Peyer's patch (tissue), 4 donors: Measurements from ENCODE around the gene CD47. TPM values are rescaled to one million over a fixed set of nuclear protein-coding genes. Genes with fewer than 3 reads are reported as not detected.

ENCODE experiments used
- DNase-seq, 3 donors: peaks; one replicate each; pipeline ENCODE4 v3.0.0-alpha.2; 2017 to 2019
- H3K27ac ChIP-seq, 4 donors: fragments of 200-600 bp; sonication (generic); one replicate each; pipeline ENCODE4 v1.5.1; 2016 to 2019
- H3K27me3 ChIP-seq, 2 donors: fragments of 200-600 bp; sonication (generic); one replicate each; pipeline ENCODE4 v1.5.1; 2019
- H3K36me3 ChIP-seq, 3 donors: fragments of 200-600 bp; sonication (generic); one replicate each; pipeline ENCODE4 v1.5.1; 2016 to 2019
- H3K4me1 ChIP-seq, 4 donors: fragments of 200-600 bp; sonication (generic); one replicate each; pipeline ENCODE4 v1.5.1; 2016 to 2019
- H3K4me3 ChIP-seq, 4 donors: fragments of 200-600 bp; sonication (generic); 1 replicate in 3 of 4; 2 replicates in 1 of 4; pipeline ENCODE4 v1.5.1; 2016 to 2019; ENCODE audit warnings: mild to moderate bottlenecking in 1 of 4
- H3K9me3 ChIP-seq, 4 donors: fragments of 200-600 bp; sonication (generic); one replicate each; pipeline ENCODE4 v1.5.1; 2016 to 2019; ENCODE audit warnings: mild to moderate bottlenecking in 1 of 4
- POLR2A ChIP-seq, 2 donors: fragments of 450-650 bp; IDR thresholded peaks; one replicate each; pipeline ENCODE4 v1.5.1; 2017; ENCODE audit warnings: antibody characterized with exemption in 2 of 2, mild to moderate bottlenecking in 2 of 2, moderate library complexity in 2 of 2
- total RNA-seq, 4 donors: library from RNA; depleted of rRNA; stranded (reverse); fragments of >200 nt; gene quantifications; one replicate each; pipeline ENCODE4 v1.1.0, GENCODE V29; 2016
- TF ChIP-seq, protein P1 (sequence below), 6 experiments: fragments of 450-650 bp in 4 of 6; fragments of 200-600 bp in 2 of 6; sonication (generic) in 1 of 6; IDR thresholded peaks; one replicate each; pipeline ENCODE4 v1.5.1; 2017 to 2019; ENCODE audit warnings: antibody characterized with exemption in 6 of 6, mild to moderate bottlenecking in 3 of 6, moderate library complexity in 1 of 6

The CD47 gene
- total RNA-seq, 4 donors from 2014 or later: 50.1 to 55.7 (median 52.7) TPM

GRCh38 chr3:108014943-108015342 lies 75.9 kb downstream of the CD47 start:
- H3K4me1 ChIP-seq: no peaks in the 10 kb centered on the region
- H3K36me3 ChIP-seq: no peaks in the 10 kb centered on the region
- DNase-seq: no peak
- no peaks in the 10 kb centered on the region for H3K27me3 ChIP-seq
- H3K9me3 ChIP-seq: no peaks in the 10 kb centered on the region
- H3K4me3 ChIP-seq: no peak overlapping the region
- TF ChIP-seq, protein P1, sequence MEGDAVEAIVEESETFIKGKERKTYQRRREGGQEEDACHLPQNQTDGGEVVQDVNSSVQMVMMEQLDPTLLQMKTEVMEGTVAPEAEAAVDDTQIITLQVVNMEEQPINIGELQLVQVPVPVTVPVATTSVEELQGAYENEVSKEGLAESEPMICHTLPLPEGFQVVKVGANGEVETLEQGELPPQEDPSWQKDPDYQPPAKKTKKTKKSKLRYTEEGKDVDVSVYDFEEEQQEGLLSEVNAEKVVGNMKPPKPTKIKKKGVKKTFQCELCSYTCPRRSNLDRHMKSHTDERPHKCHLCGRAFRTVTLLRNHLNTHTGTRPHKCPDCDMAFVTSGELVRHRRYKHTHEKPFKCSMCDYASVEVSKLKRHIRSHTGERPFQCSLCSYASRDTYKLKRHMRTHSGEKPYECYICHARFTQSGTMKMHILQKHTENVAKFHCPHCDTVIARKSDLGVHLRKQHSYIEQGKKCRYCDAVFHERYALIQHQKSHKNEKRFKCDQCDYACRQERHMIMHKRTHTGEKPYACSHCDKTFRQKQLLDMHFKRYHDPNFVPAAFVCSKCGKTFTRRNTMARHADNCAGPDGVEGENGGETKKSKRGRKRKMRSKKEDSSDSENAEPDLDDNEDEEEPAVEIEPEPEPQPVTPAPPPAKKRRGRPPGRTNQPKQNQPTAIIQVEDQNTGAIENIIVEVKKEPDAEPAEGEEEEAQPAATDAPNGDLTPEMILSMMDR (IDR thresholded peaks at IDR 0.05): no peak
- no peak for TF ChIP-seq POLR2A (IDR thresholded peaks at IDR 0.05)
- no peak overlapping the region for H3K27ac ChIP-seq

GRCh38 chr3:108013141-108014055 lies 77.4 kb downstream of the CD47 start:
- Histone ChIP-seq H3K36me3 (no peaks in the 10 kb centered on the region), H3K4me3 (no peak overlapping the region), H3K27me3 (no peaks in the 10 kb centered on the region), H3K9me3 (no peaks in the 10 kb centered on the region), H3K27ac (no peak overlapping the region), H3K4me1 (no peaks in the 10 kb centered on the region)
- no peak for DNase-seq
- TF ChIP-seq, protein P1 (IDR thresholded peaks at IDR 0.05): no peak
- no peak for TF ChIP-seq POLR2A (IDR thresholded peaks at IDR 0.05)

- no peaks in the 10 kb centered on the region for H3K36me3 ChIP-seq
- no peak for DNase-seq
- H3K9me3 ChIP-seq: no peaks in the 10 kb centered on the region
- no peak for TF ChIP-seq POLR2A (IDR thresholded peaks at IDR 0.05)
- TF ChIP-seq, protein P1 (IDR thresholded peaks at IDR 0.05): no peak
- H3K27ac ChIP-seq: no peak overlapping the region
- no peak overlapping the region for H3K4me3 ChIP-seq
- no peaks in the 10 kb centered on the region for H3K27me3 ChIP-seq
- no peaks in the 10 kb centered on the region for H3K4me1 ChIP-seq
Observed at GRCh38 chr3:108012304-108012703, 78.5 kb downstream of the CD47 start.

GRCh38 chr3:108011616-108012015 lies 79.2 kb downstream of the CD47 start:
- H3K36me3 ChIP-seq: no peaks in the 10 kb centered on the region
- H3K4me1 ChIP-seq: peaks cover 0 to 4% (median 0%) of the 10 kb centered on the region in 4 donors
- no peaks in the 10 kb centered on the region for H3K9me3 ChIP-seq
- H3K27ac ChIP-seq: no peak overlapping the region
- no peak for DNase-seq
- H3K27me3 ChIP-seq: no peaks in the 10 kb centered on the region
- H3K4me3 ChIP-seq: no peak overlapping the region
- TF ChIP-seq POLR2A (IDR thresholded peaks at IDR 0.05): no peak
- TF ChIP-seq, protein P1 (IDR thresholded peaks at IDR 0.05): no peak

GRCh38 chr3:108008931-108009639 lies 81.7 kb downstream of the CD47 start:
- DNase-seq: no peak
- no peak overlapping the region for H3K27ac ChIP-seq
- H3K27me3 ChIP-seq: no peaks in the 10 kb centered on the region
- H3K4me1 ChIP-seq: peaks cover 0 to 14% (median 0%) of the 10 kb centered on the region in 4 donors
- H3K4me3 ChIP-seq: no peak overlapping the region
- H3K9me3 ChIP-seq: no peaks in the 10 kb centered on the region
- TF ChIP-seq, protein P1 (IDR thresholded peaks at IDR 0.05): no peak
- no peak for TF ChIP-seq POLR2A (IDR thresholded peaks at IDR 0.05)
- no peaks in the 10 kb centered on the region for H3K36me3 ChIP-seq
